CD14-positive monocyte (primary cell): ENCODE measurements around the gene MTA1. TPM values are rescaled to one million over a fixed set of nuclear protein-coding genes. Genes with fewer than 3 reads are reported as not detected.
A peak's percentile ranks its signal among the peaks of the same experiment; 100 is the strongest.

ENCODE experiments used
- DNase-seq, 3 donors: peaks; one replicate each; pipeline ENCODE4 v3.0.0-alpha.2; 2011 to 2022
- H2AFZ ChIP-seq: 2 replicates; pipeline ENCODE4 v1.6.0; 2012; ENCODE audit warnings: mild to moderate bottlenecking, low read depth, low read length, inconsistent platforms; ENCODE audit not compliant: insufficient read depth, poor library complexity, severe bottlenecking
- H3K27ac ChIP-seq, 2 donors: 1 replicate in 1 of 2; 2 replicates in 1 of 2; pipeline ENCODE4 v1.5.1; 2012 to 2013; ENCODE audit warnings: low read length in 2 of 2, control low read depth in 1 of 2, inconsistent platforms in 1 of 2, low read depth in 1 of 2, mild to moderate bottlenecking in 1 of 2
- H3K27me3 ChIP-seq, 2 donors: one replicate each; pipeline versions ENCODE4 v1.6.0 to v1.6.1; 2011 to 2013; ENCODE audit warnings: low read length in 2 of 2; ENCODE audit not compliant: control insufficient read depth in 2 of 2, insufficient read depth in 2 of 2
- H3K36me3 ChIP-seq, 2 donors: replicated peaks in 1 of 2; 1 replicate in 1 of 2; 2 replicates in 1 of 2; pipeline versions ENCODE4 v1.5.1 to v1.6.1; 2012 to 2013; ENCODE audit warnings: low read length in 2 of 2, control low read depth in 1 of 2, inconsistent platforms in 1 of 2, mild to moderate bottlenecking in 1 of 2; ENCODE audit not compliant: insufficient read depth in 2 of 2, control insufficient read depth in 1 of 2
- H3K4me1 ChIP-seq, 2 donors: 1 replicate in 1 of 2; 2 replicates in 1 of 2; pipeline versions ENCODE4 v1.5.1 to v1.6.1; 2012 to 2013; ENCODE audit warnings: low read length in 2 of 2, control low read depth in 1 of 2, inconsistent platforms in 1 of 2, mild to moderate bottlenecking in 1 of 2, moderate library complexity in 1 of 2; ENCODE audit not compliant: insufficient read depth in 2 of 2, control insufficient read depth in 1 of 2
- H3K4me2 ChIP-seq: replicated peaks from 2 replicates; pipeline ENCODE3; 2012; ENCODE audit warnings: low read length, moderate library complexity, mild to moderate bottlenecking; ENCODE audit not compliant: poor library complexity, severe bottlenecking; ENCODE audit errors: extremely low read depth
- H3K4me3 ChIP-seq, 3 experiments: fragments of 200-600 bp in 1 of 3; sonication (generic) in 1 of 3; replicated peaks in 1 of 3; 1 replicate in 2 of 3; 2 replicates in 1 of 3; pipeline ENCODE4 v1.5.1; 2011 to 2013; ENCODE audit warnings: low read length in 3 of 3, mild to moderate bottlenecking in 3 of 3, control low read depth in 2 of 3, low read depth in 2 of 3, inconsistent platforms in 1 of 3, moderate library complexity in 1 of 3
- H3K79me2 ChIP-seq: 2 replicates; pipeline ENCODE4 v1.6.0; 2012; ENCODE audit warnings: mild to moderate bottlenecking, control low read depth, inconsistent platforms, low read length, moderate library complexity; ENCODE audit not compliant: insufficient read depth
- H3K9ac ChIP-seq: 2 replicates; pipeline ENCODE4 v1.6.0; 2017; ENCODE audit warnings: low read length, mild to moderate bottlenecking; ENCODE audit not compliant: insufficient read depth, poor library complexity, severe bottlenecking
- H3K9me3 ChIP-seq, 2 donors: replicated peaks in 1 of 2; 1 replicate in 1 of 2; 2 replicates in 1 of 2; pipeline versions ENCODE4 v1.5.1 to v1.6.1; 2012 to 2013; ENCODE audit warnings: low read length in 2 of 2, control low read depth in 1 of 2; ENCODE audit not compliant: control insufficient read depth in 1 of 2, insufficient read depth in 1 of 2
- H4K20me1 ChIP-seq: 2 replicates; pipeline ENCODE4 v1.6.0; 2012; ENCODE audit warnings: mild to moderate bottlenecking, low read length, control low read depth, moderate library complexity; ENCODE audit not compliant: insufficient read depth
- H3K27ac Mint-ChIP-seq, 7 donors: one replicate each; pipeline ENCODE4 v1.8.0; 2020; ENCODE audit warnings: mild to moderate bottlenecking in 7 of 7, mixed read lengths in 7 of 7, moderate library complexity in 6 of 7, inconsistent platforms in 2 of 7
- H3K27me3 Mint-ChIP-seq, 3 donors: one replicate each; pipeline ENCODE4 v1.8.0; 2021 to 2022; ENCODE audit warnings: low read depth in 3 of 3, mild to moderate bottlenecking in 3 of 3, mixed read lengths in 3 of 3, moderate library complexity in 3 of 3, inconsistent platforms in 1 of 3
- H3K36me3 Mint-ChIP-seq, 2 donors: one replicate each; pipeline ENCODE4 v1.8.0; 2020; ENCODE audit warnings: mixed read lengths in 2 of 2, inconsistent platforms in 1 of 2, mild to moderate bottlenecking in 1 of 2
- H3K4me1 Mint-ChIP-seq: one replicate; pipeline ENCODE4 v1.8.0; 2020; ENCODE audit warnings: mild to moderate bottlenecking, mixed read lengths
- H3K4me3 Mint-ChIP-seq, 2 donors: one replicate each; pipeline ENCODE4 v1.8.0; 2020; ENCODE audit warnings: mild to moderate bottlenecking in 2 of 2, mixed read lengths in 2 of 2, moderate library complexity in 1 of 2
- H3K9me3 Mint-ChIP-seq, 7 donors: one replicate each; pipeline ENCODE4 v1.8.0; 2020 to 2022; ENCODE audit warnings: mixed read lengths in 7 of 7, mild to moderate bottlenecking in 6 of 7, moderate library complexity in 6 of 7, inconsistent platforms in 2 of 7
- WGBS: methylation state at CpG from one replicate; pipeline ENCODE4 v1.1.5; 2013; ENCODE audit warnings: missing lambda C conversion rate; ENCODE audit not compliant: insufficient coverage; 5-methylcytosine and 5-hydroxymethylcytosine counted together
- intact Hi-C, 2 donors: fragments of 100-400 bp; cut with micrococcal nuclease; formaldehyde crosslinking; loops; one replicate each; pipeline versions ENCODE4 v1.15.0 to v1.15.1; 2023
- polyA plus RNA-seq, 3 donors: library from polyadenylated mRNA; depleted of rRNA in 1 of 3; unstranded in 2 of 3; stranded (reverse) in 1 of 3; fragments of 300-500 nt in 2 of 3; fragments of >200 nt in 1 of 3; fragmentation: Illumina TruSeq in 2 of 3; gene quantifications; 1 replicate in 2 of 3; 2 replicates in 1 of 3; pipeline ENCODE4 v1.2.3, GENCODE V29; 2012 to 2021
- TF ChIP-seq, protein P1 (sequence below): fragments of 200-600 bp; IDR thresholded peaks from one replicate; pipeline ENCODE4 v1.8.0; 2022; ENCODE audit warnings: antibody characterized with exemption, mild to moderate bottlenecking

Gene MTA1
- polyA plus RNA-seq, 3 donors: 0.91 to 102 (median 2.0) TPM

DNA sequence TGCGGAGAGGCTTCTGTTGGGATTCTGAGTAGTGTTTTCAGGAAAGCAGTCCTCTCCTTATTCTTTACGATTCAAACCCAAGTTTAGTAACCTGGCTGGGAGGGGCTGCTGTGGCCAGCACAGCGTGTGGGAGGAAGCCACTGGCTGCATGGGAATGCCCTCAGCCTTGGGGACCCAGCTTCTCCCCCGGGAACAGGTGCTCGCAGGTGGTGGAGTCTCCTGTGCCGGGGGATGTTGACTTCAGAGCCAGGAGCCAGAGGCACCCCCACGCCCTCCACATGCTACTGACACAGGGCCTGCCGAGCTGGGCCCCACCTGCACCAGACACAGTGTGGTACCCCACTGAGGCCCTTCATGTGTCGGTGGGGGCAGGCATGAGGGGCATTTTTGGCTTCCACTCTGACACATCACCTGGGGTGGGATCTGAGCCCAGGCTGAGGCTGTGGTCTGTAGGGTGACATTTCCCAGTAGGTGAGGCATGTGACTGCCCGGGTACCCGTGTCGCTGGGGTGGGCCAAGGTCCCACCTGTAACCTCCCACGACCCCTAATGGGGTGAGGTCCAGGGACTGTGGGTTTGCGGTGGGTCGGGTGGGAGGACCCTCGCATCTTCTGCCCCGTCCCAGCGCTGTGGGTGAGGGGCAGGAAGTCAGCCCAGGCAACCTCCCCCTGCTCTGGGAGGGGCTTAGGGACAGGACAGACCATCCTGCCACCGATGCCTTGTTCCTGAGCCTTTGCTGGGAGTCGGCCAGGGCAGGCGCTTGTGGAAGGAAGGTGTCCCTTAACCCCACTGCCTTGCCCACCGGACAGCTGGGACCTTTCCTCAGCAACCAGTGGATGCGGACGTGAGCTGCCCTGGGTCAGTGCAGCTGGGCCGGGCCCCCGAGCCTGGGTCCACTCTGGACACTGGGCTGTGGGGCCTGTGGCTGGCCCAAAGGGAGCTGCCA lies 26.5 kb downstream of the MTA1 start:
- H3K27me3 ChIP-seq: no peaks in the 10 kb centered on the region
- no peaks in the 10 kb centered on the region for H3K4me1 Mint-ChIP-seq
- peaks cover 26 to 55% of the 10 kb centered on the region in 2 donors for H3K36me3 Mint-ChIP-seq
- H3K27me3 Mint-ChIP-seq: peaks cover 0 to 3% (median 0%) of the 10 kb centered on the region in 3 donors
- intact Hi-C loops: loop anchor here (5.0 to 10.0 kb wide), 3 partner anchors 46 to 79 kb away; partner anchors contain the start of genes TEDC1 (in 1 of the 2) and TMEM121 (in 1 of the 2)
- H3K27ac ChIP-seq: no peak overlapping the region
- no peak overlapping the region for H3K9ac ChIP-seq
- no peaks in the 10 kb centered on the region for H3K4me1 ChIP-seq
- DNase-seq: no peak
- H3K79me2 ChIP-seq: no peaks in the 10 kb centered on the region
- H3K4me3 ChIP-seq: no peak overlapping the region
- H3K4me2 ChIP-seq: no peak overlapping the region
- WGBS: 95% methylated on average over 19 of the region's 26 CpGs
- no peak overlapping the region for H2AFZ ChIP-seq
- H3K9me3 ChIP-seq: no peaks in the 10 kb centered on the region
- peaks cover 20 to 40% of the 10 kb centered on the region in 2 donors for H3K36me3 ChIP-seq
- H3K4me3 Mint-ChIP-seq: no peak overlapping the region
- TF ChIP-seq, protein P1, sequence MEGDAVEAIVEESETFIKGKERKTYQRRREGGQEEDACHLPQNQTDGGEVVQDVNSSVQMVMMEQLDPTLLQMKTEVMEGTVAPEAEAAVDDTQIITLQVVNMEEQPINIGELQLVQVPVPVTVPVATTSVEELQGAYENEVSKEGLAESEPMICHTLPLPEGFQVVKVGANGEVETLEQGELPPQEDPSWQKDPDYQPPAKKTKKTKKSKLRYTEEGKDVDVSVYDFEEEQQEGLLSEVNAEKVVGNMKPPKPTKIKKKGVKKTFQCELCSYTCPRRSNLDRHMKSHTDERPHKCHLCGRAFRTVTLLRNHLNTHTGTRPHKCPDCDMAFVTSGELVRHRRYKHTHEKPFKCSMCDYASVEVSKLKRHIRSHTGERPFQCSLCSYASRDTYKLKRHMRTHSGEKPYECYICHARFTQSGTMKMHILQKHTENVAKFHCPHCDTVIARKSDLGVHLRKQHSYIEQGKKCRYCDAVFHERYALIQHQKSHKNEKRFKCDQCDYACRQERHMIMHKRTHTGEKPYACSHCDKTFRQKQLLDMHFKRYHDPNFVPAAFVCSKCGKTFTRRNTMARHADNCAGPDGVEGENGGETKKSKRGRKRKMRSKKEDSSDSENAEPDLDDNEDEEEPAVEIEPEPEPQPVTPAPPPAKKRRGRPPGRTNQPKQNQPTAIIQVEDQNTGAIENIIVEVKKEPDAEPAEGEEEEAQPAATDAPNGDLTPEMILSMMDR: no peak
- H4K20me1 ChIP-seq: peaks cover 12% of the 10 kb centered on the region
- H3K9me3 Mint-ChIP-seq: no peaks in the 10 kb centered on the region
- H3K27ac Mint-ChIP-seq: no peak overlapping the region

DNA sequence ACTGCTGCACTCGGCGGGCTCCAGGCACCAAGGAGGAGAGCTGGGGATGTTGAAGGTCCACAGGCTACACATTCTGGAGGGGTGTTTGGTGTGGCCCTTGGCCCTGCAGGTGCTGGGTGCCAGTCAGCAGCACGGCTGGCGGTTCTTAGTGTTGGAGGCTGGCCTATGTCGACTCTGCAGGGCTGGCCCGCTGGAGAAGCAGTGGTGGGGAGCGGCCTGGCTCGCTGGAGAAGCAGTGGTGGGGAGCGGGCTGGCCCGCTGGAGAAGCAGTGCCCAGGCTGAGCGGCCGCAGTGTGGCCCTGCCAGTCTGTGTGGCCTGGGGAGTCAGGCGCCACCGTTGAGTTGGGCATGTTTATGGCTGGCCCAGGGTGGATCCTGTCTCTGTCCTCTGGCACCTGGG lies 27.3 kb downstream of the MTA1 start:
- 93% methylated on average over 14 of the region's 14 CpGs for WGBS
- Histone ChIP-seq H3K27ac (no peak overlapping the region), H3K4me1 (no peaks in the 10 kb centered on the region), H3K9ac (no peak overlapping the region), H2AFZ (no peak overlapping the region), H3K36me3 (peaks cover 24 to 44% of the 10 kb centered on the region in 2 donors), H4K20me1 (peaks cover 12% of the 10 kb centered on the region), H3K4me2 (no peak overlapping the region), H3K9me3 (no peaks in the 10 kb centered on the region), H3K4me3 (no peak overlapping the region), H3K79me2 (no peaks in the 10 kb centered on the region), H3K27me3 (no peaks in the 10 kb centered on the region)
- Mint-ChIP-seq H3K9me3 (no peaks in the 10 kb centered on the region), H3K4me3 (no peak overlapping the region), H3K36me3 (peaks cover 27 to 57% of the 10 kb centered on the region in 2 donors), H3K4me1 (no peaks in the 10 kb centered on the region), H3K27ac (peak overlapping the region in 1 of 7 donors; percentile 50), H3K27me3 (peaks cover 0 to 3% (median 0%) of the 10 kb centered on the region in 3 donors)
- no peak for DNase-seq
- TF ChIP-seq, protein P1: no peak
- intact Hi-C loops: loop anchor here (5.0 to 10.0 kb wide), 3 partner anchors 45 to 78 kb away; partner anchors contain the start of genes TEDC1 (in 1 of the 2) and TMEM121 (in 1 of the 2)
